Osteoblast (primary cell): ENCODE data around the gene RPS6KA2. TPM values are rescaled to one million over a fixed set of nuclear protein-coding genes. Genes with fewer than 3 reads are reported as not detected.

Source experiments
- DNase-seq: peaks from one replicate; pipeline ENCODE4 v3.0.0; 2011; ENCODE audit warnings: low spot score, mixed read lengths; ENCODE audit not compliant: insufficient read length; ENCODE audit errors: missing footprints
- H2AFZ ChIP-seq: 2 replicates; pipeline ENCODE4 v1.6.0; 2011; ENCODE audit warnings: mild to moderate bottlenecking, low read length
- H3K27ac ChIP-seq: 2 replicates; pipeline ENCODE4 v1.5.1; 2011; ENCODE audit warnings: mild to moderate bottlenecking, low read depth, low read length, moderate library complexity
- H3K27me3 ChIP-seq: 2 replicates; pipeline ENCODE4 v1.6.0; 2012; ENCODE audit warnings: mild to moderate bottlenecking, control low read depth, inconsistent platforms, low read length, moderate library complexity; ENCODE audit not compliant: insufficient read depth
- H3K36me3 ChIP-seq: 2 replicates; pipeline ENCODE4 v1.5.1; 2011; ENCODE audit warnings: mild to moderate bottlenecking, low read length, control low read depth, moderate library complexity; ENCODE audit not compliant: insufficient read depth
- H3K4me1 ChIP-seq: 2 replicates; pipeline ENCODE4 v1.5.1; 2011; ENCODE audit warnings: mild to moderate bottlenecking, low read length, control low read depth, moderate library complexity; ENCODE audit not compliant: insufficient read depth
- H3K4me2 ChIP-seq: 2 replicates; pipeline ENCODE4 v1.6.0; 2011; ENCODE audit warnings: mild to moderate bottlenecking, low read length; ENCODE audit not compliant: insufficient read depth
- H3K4me3 ChIP-seq: fragments of 200-600 bp; sonication (generic); 3 replicates; pipeline ENCODE4 v1.5.1; 2012; ENCODE audit warnings: mild to moderate bottlenecking, low read length, inconsistent platforms; ENCODE audit not compliant: insufficient read depth
- H3K79me2 ChIP-seq: 2 replicates; pipeline ENCODE4 v1.6.0; 2012; ENCODE audit warnings: mild to moderate bottlenecking, low read length, control low read depth, inconsistent platforms; ENCODE audit not compliant: insufficient read depth
- H3K9me3 ChIP-seq: 2 replicates; pipeline ENCODE4 v1.5.1; 2011; ENCODE audit warnings: low read depth, low read length, control low read depth
- H4K20me1 ChIP-seq: 2 replicates; pipeline ENCODE4 v1.6.0; 2012; ENCODE audit warnings: mild to moderate bottlenecking, low read length, control low read depth; ENCODE audit not compliant: insufficient read depth
- total RNA-seq: library from RNA; depleted of rRNA; stranded (reverse); fragments of >200 nt; gene quantifications from 2 replicates; pipeline ENCODE4 v1.2.3, GENCODE V29; 2012
- TF ChIP-seq, protein P1 (sequence below): IDR thresholded peaks from 2 replicates; pipeline ENCODE4 v1.5.1; 2011; ENCODE audit warnings: mild to moderate bottlenecking, low read depth, low read length, moderate library complexity; ENCODE audit errors: extremely low read depth

Gene RPS6KA2
- total RNA-seq, 1 donor, result 113 TPM

DNA sequence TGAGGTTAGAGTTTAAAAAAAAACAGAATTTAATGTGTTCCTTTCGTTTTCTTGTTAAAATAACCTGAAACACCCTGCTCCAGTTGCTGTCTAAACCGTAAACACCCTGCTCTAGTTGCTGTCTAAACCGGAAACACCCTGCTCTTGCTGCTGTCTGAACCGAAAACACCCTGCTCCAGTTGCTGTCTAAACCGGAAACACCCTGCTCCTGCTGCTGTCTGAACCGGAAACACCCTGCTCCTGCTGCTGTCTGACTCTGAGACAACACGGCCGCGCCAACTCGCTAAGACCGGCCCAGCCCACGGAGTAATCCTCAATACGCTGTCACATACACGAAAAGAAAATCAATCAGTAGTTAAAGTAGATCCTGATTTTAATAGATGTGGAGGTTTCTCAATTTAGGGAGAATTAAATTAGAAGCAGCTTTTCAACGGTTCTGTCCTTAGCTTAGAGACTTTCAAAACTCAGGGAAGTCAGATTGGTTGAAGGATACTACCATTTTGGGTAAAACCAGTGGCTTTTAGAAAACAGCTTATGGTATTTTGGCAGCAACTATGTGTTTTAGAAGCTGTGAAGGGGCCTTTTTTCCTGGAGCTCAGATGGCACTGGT, 138.9 kb downstream of the RPS6KA2 start:
- peak overlapping the region; percentile 19 for H3K4me2 ChIP-seq
- peak overlapping the region; percentile 81 for H2AFZ ChIP-seq
- no peaks in the 10 kb centered on the region for H3K9me3 ChIP-seq
- H3K27me3 ChIP-seq, result no peaks in the 10 kb centered on the region
- H3K36me3 ChIP-seq, result peaks cover 20% of the 10 kb centered on the region
- H3K4me1 ChIP-seq, result no peaks in the 10 kb centered on the region
- peak overlapping the region; percentile 20 for H3K27ac ChIP-seq
- no peaks in the 10 kb centered on the region for H4K20me1 ChIP-seq
- no peaks in the 10 kb centered on the region for H3K79me2 ChIP-seq
- no peak overlapping the region for H3K4me3 ChIP-seq
- TF ChIP-seq, protein P1, sequence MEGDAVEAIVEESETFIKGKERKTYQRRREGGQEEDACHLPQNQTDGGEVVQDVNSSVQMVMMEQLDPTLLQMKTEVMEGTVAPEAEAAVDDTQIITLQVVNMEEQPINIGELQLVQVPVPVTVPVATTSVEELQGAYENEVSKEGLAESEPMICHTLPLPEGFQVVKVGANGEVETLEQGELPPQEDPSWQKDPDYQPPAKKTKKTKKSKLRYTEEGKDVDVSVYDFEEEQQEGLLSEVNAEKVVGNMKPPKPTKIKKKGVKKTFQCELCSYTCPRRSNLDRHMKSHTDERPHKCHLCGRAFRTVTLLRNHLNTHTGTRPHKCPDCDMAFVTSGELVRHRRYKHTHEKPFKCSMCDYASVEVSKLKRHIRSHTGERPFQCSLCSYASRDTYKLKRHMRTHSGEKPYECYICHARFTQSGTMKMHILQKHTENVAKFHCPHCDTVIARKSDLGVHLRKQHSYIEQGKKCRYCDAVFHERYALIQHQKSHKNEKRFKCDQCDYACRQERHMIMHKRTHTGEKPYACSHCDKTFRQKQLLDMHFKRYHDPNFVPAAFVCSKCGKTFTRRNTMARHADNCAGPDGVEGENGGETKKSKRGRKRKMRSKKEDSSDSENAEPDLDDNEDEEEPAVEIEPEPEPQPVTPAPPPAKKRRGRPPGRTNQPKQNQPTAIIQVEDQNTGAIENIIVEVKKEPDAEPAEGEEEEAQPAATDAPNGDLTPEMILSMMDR, result no peak
- DNase-seq, result peak; percentile 84

DNA sequence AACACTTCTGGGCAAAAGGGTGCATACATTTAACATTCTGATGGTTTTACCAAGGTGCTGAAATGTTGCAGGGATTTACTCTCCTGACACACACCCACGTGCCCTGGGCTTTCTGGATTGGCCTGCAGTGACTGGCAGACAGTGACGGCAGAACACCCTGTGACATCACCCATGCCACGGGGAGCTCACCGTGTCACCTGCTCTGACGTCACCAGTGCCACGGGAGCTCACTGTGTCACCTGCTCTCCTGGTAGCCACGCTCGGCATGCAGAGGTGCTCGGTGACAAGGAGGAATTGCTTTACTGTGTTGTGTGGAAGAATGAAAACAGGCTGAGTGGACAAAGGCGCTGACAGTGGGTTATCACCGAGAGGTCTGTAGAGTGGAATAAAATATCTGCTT, 139.9 kb downstream of the RPS6KA2 start:
- Histone ChIP-seq H3K27ac (no peak overlapping the region), H3K4me2 (no peak overlapping the region), H3K9me3 (no peaks in the 10 kb centered on the region), H3K27me3 (no peaks in the 10 kb centered on the region), H2AFZ (no peak overlapping the region), H3K79me2 (no peaks in the 10 kb centered on the region), H4K20me1 (no peaks in the 10 kb centered on the region), H3K4me1 (no peaks in the 10 kb centered on the region), H3K36me3 (peaks cover 25% of the 10 kb centered on the region), H3K4me3 (no peak overlapping the region)
- peak; percentile 54 for DNase-seq
- TF ChIP-seq, protein P1, result no peak

DNA sequence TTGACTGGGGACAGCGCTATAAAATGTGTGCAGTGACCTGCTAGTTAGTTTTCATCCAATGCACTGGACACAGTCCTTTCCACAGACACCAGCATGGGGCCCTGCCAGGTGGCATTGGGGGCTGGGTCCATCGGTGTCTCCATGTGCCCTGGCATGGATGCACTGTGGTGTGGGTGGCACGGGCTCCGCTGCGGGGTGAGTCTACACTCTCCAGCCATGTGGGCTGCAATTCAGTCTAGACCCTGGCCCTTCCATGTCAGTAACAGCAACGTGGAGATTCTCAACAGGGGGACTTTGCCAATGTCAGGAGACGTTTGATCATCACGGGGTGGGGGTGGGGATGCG, 140.5 kb downstream of the RPS6KA2 start:
- DNase-seq, result no peak
- Histone ChIP-seq H2AFZ (no peak overlapping the region), H4K20me1 (no peaks in the 10 kb centered on the region), H3K36me3 (peaks cover 32% of the 10 kb centered on the region), H3K27me3 (no peaks in the 10 kb centered on the region), H3K4me2 (no peak overlapping the region), H3K9me3 (no peaks in the 10 kb centered on the region), H3K4me1 (no peaks in the 10 kb centered on the region), H3K27ac (no peak overlapping the region), H3K4me3 (no peak overlapping the region), H3K79me2 (no peaks in the 10 kb centered on the region)
- TF ChIP-seq, protein P1, result no peak

DNA sequence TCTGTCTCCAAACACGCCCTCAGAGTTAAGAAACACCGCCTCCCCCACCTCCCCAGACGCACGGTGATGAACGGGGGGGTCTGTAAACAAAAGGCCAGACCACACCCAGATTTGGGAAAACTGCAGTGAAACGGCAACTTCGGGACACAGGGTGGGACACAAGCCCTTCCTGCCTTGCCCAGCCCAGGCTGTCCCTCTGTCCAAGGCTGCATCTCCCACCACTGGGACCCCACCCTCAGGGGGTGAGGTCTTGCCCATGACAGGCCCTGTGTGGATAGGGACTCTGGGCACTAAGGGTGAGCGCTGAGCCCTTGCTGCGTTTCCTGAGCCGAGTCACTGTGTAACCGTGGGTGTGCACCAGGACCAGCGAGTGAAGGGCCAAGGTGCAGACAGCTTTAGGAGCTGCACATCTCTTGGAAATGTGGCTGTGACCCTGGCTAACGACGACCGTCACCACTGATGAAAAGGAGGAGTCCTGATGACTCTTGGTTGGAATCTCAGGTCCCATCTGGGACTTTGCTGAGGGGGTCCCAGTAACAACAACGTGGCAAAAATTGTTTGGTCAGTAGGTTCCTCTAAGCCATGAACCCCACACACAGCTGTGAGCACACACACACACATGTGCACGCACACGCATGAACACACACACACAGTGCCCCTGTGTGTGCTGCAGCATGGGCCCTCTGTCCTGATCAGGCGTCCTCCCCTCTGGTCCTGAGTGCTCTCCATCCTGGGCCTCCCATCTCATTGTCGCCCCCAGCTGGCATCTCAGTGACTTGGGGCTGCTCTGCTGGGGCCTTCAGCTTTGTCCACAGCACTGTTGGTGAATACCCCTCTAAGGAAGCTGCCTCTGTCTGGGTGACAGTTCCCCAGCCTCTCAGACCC, 141.2 kb downstream of the RPS6KA2 start:
- Histone ChIP-seq H2AFZ (no peak overlapping the region), H4K20me1 (no peaks in the 10 kb centered on the region), H3K4me3 (no peak overlapping the region), H3K36me3 (peaks cover 35% of the 10 kb centered on the region), H3K4me1 (no peaks in the 10 kb centered on the region), H3K9me3 (no peaks in the 10 kb centered on the region), H3K79me2 (no peaks in the 10 kb centered on the region), H3K27me3 (no peaks in the 10 kb centered on the region), H3K27ac (no peak overlapping the region), H3K4me2 (no peak overlapping the region)
- DNase-seq, result peak; percentile 82
- TF ChIP-seq, protein P1, result no peak
